ENCODE results near the gene CENPP.

The CENPP gene

DNA sequence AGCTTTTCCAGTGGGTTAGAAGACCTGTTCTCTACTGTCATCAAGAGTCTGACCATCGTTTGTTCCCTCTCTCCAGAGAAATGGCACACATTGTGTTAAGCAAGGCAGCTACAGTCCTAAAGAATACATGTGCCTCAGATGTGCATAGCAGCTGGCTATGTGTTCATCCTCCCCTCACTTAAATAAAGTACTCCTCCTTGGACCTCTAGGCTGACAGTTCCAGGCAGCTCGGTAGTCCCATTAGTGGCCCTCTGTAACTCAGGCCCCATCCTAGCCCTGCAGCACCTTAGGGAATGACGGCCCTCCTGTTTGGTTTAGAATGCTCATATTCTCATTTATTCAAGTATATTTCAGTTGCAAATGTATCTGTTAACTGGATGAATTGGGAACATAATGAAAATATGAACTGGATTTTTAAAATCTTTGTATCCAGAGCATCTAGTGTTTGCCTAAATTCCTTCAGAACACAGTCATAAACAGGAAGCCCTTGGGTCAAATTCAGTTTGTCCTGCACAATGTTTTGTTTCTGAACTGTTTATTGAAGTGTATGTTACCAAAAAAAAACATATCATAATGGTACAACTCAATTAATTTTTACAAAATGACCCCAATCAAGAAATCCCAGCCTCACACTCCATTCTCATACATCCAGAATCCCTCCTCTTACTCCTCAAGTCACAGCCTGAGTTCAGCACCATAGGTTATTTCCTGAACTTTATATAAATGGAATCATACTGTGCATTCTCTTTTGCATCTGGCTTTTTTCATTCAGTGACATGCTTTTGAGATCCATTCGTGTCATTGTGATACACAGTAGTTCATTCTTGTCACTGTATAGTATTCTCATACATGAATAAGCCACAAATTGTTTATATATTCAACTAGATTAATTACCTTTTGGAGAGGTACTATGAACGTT is 158.1 kb downstream of the CENPP start:
- DNase-seq: no peak

DNA sequence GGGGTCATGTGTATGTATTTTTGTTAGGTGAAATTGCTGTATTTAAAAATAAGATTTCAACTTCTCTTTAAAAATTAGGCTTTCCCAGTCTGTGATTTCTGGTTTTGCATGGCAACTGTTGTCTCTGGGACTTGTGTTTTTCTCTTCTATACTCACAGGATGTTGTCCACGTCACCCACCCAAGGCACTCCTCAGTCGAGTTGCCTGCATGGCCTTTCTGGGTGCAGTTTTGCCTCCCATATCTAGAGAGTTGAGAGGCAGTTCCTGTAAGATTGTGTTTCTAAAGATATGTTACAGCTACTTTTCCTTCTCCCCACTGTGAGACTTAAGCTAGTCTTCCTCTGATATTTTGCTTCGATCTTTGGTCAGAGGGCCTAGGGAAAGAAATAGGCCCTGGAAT is 158.8 kb downstream of the CENPP start:
- no peak for DNase-seq

DNA sequence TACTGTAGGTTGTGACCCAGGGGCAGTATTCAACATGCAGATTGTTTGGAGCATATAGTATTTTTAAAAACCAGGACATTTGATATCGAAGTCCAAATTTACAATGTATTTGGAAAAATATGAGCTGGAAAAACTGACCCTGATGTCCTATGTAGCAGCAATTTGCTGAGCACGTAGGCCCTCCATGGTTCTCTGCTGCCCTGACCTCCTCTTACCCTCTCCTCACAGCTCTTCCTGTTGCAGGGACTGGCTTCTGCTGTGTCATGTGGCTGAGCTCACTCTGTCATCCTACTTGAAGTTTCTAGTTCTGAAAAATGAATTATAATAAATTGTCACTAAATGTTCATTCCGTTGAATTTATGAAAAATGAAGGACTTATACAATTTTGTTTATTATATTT is 160.6 kb downstream of the CENPP start:
- no peak for DNase-seq

DNA sequence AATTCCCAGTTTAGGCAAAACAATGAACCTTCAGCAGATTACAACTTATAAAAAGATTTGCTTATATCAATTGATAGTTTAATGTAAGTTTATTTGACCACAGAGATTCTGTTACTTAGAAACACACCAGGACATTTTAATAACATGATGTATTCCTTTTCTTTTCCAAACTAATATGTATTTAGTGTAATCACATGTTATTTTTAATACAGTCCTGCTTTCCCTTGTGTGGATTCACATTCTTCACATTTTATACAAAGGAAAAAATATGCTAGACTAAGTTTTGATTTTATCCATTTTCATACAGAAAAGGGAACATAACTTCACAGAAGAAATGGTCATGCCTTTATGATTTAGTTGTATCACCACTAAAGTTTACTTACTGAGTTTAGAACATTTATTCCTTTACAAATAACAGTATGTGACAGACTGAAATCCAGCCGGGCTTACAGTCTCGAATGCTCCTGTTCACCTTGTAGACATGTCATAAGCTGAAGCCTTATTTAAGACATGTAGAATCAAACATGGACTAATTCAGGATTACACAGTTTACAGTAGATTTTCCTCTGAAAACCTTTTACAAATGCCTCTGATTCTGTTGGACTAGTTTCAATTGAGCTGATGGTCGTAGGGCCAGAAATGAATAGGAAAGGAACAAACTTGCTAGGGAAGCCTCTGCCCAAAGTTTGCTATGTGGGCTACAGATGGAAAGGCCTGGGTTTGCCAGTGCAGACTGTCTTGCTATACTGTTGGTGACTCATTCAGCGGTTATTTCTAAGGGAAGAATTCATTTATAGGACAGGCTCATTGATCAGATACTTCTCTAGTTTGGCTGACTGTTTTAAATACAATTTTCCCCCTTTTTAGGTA is 163.2 kb downstream of the CENPP start:
- no peak for DNase-seq

DNA sequence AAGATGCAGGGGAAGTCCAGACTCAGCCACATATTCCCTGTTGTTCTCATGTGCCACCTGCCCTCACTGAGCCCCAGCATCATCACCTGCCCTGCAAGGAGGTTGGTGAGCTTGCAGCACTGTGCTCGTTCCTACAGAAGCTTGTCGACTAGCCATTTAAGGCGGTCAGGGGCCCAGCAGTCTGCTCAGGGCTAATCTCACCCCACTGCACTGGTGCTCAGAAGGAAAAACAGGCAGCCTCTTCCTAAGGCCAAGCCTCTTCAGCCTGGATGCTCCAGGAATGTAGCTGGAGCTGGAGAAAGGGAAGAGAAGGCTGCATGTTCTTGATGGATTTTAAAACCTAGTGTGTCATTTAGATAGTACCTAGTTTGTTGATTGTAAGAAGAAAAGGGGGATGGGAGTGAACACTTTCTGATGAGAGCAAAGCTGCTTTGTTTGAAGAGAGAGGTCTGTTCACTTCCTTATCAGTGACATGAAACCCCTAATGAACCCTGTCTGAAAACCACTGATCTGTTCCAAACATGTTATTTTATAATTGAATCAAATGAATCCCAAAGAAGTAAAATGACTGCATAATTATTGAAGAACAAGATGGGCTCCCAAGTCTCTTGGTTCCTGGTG is 167.1 kb downstream of the CENPP start:
- no peak for DNase-seq

DNA sequence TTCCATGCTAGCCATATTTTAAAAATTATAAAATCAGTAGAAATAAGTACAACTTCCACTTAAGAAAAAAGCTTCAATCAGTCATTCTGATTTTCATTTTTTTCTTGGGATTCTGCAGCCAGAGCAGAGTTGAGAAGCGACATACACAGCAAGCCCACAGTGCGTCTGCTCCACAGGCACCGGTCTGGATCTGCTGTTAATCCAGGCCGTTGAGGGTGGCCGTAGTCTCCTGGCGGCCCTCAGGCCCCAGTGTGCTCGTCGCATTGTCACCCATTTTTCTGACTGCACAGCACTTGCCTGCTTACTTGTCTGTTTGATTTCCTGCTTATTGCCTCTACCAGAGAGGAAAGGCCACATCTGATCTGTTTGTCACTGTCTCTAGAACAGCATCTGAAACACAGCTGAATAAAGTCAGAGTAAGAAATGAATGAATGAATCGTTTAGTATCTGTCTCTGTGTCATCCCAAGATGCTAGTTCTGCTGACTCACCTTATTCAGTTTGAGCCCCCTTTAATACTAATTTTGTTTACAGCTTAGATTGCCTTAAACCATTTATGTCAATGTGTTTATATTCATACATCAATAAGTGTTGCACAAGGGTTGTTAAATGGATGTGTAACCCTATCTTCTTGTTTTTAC is 168.1 kb downstream of the CENPP start:
- DNase-seq: no peak

DNA sequence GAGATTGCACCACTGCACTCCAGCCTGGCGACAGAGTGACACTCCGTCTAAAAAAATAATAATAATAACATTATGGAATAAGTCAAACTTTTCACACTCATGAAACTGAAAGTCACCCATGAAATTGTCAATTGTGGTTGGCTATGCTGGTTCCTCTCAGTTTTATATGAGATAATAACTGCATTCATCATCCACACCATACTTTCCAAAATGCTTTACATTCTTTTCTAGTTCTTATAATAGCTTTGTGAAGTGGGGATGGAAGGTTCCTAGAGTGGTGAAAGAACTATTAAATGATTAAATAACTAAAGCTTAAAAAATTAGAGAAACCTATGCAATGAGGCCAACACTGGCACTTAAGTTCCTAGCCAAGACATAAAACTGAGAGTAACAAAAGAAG is 169.1 kb downstream of the CENPP start:
- no peak for DNase-seq

DNA sequence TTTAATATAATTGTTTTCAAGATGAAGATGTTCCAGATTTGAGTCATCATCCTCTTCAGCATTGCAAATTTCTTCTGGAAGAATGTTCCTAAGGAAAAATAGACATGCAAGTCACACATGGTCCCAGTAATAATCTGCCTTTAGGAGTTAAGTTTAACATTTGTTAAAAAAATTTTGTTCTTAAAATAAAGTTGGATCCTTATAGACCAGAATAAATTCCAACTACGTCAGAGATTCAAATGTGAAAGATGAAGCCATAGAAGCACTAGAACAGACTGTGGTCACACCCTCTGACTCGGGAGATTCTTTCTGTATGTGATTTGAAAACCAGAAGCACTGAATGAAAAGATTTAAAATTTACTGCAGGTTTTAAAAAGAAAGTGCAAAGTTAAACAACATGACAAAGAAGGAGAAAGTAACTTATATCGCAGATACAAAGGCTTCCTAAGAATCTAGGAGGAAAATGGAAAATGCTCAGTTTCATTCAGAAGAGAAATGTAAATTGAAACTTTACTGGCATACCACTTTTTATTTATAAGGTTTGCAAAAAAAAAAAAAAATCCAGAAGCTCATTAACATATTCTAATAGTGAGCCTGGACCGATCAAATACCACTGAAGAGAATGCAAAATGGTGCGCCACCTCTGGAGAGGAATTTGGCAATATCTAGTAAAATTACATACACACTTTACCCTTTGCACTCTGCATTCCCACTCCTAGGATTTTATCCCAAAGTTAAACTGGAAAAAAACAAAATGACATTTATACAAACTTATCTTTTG is 170.8 kb downstream of the CENPP start:
- no peak for DNase-seq

DNA sequence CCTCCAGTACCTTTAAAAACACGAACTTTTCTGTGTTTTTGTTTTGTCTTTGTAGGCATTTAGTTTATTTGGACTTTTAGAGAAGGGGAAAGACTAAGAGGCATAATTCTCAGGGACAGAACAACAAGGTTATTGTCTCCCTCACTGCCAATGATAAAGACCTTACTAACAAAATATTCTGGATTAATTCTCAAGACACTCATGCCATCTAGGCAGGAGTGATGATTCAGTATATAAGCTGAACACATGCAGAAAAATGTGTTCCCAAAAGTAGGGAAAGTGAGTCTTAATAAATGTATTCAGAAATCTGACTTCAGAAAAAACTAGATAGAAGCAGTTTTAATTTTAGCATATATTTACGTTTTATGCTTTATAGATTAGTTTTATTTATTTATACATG is 173.9 kb downstream of the CENPP start:
- DNase-seq: no peak

DNA sequence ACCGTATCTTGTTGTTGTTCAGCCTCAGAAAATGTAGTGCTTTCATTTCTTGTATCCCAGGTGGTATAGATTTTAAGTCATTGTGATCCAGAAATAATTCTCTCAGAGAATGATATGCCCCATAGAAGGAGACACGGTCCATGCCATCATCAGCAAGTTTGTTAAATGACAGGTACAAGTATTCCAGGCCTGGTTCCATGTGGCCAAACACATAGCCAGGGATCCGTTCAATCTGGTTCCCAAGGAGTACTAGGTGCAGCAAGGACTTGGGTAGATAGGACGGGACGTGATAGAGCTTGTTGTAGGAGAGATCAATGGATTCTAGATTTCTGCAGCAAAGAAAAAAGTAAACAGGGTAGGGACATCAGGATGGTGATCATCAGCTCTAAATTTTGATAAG is 175.0 kb downstream of the CENPP start:
- DNase-seq: no peak

DNA sequence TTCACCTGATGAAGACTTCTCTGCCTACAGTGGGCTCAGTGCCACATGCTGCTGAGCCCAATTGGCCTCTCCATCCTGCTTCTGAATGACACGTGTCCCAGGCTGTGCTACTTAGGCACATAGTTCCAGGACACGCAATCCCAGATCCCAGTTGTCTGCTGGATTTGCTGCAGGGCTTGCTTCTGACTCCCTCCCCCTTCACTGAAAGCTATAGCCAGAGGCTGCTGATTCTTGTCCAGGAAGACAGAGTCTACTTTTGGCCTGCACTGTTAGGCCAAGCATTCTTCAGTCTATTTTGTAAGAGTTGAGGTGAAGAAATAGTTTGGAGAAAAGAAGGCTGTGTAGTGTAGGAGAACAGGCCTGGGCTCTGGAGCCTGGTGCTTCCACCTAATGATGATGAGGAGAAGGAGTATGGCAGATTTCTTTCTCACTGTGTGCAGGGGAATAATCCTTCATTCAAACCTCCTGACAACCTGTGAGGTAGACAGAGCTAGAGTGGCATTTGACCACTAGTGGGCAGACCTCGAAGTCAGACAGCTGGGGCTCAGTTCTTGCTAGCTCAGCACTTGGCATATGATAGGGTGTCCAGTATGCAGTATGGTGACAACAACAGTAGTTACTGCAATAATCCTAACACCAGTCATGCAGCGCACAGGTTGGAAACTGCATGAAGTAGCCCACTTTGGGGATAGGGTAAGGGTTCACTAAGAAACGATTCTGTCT is 176.1 kb downstream of the CENPP start:
- DNase-seq: no peak

DNA sequence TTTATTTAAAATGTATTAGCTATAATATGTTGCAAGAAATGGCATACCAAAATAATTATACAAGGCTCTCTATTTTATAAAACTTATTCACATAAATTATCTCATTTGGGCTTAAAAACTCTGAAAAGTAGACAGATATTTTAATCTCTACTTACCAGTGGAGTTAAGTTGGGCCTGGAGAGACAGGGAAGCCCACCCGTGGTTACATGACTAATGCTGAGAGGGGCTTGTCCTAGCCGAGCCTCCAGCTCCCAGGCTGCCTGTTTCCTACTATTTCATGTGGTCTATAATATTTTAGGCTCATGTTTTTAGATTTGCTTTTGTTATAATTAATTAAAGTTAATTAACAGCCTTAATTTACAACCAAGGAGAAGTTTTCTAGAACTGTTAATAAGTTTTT is 177.4 kb downstream of the CENPP start:
- DNase-seq: no peak

DNA sequence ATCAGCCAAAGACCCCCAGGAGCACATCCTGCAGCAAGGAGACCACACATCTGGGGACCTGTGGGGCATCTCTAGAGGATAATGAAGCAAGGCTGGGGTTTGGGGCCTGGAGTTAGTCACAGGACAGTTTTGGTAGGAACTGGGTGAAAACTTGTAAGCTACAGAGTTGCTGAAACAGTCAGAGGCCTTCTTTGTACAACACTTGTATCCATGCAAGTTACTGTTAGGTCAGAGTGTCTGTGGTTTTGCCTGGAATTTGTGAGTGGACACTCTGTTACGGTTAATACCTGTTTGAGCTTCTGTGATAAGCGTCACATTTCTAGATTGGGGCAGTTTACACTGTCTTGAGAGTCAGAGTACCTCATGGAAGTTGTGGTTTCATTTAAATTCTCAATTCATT is 179.1 kb downstream of the CENPP start:
- no peak for DNase-seq

DNA sequence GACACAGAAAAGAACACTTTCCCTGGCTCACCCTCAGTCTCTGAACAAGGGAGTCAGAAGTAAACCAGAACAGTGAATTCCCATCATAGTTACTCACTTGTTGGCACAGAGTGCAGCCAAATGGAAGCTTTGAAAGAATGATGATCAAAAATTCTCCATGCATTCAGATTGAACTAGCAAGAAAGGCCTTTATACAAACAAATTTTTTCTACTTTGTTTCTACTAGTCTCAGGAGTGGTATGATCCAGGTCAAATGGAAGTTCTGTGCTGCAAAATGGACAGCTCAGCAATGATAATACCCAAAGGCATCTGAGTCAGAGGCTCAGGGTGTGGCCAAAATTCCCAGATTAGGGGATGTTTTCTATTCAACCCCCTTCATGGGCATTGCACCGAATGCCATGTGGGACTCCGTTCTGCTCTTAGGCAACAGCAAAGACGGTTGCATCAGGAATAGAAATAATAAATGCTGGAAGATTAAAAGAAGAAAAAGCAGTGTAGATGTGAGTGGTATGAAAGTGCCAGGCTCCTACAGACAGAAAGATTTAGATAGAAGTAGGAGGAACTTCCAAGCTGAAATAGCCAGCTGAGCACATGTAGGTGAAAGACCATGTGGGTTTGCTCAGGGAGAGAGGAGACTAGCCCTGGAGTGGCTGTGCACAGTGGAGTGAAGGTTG is 180.6 kb downstream of the CENPP start:
- DNase-seq: no peak

DNA sequence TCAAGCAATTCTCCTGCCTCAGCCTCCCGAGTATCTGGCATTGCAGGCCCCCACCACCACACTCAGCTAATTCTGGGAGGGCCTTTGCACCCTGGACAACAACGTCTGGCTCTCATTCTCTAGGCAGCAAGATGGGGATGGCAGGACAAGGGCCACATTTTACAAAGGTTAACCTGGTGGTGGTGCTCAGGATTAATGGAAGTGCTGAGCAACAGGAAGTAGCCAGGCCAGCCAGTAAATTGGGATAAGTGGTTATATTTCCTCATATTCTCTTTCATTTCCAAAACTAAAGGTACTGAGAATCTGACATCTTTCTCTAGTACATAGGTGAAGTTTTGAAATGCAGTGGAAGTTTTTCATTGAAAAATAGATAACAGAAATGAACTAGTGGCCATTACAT is 181.3 kb downstream of the CENPP start:
- DNase-seq: no peak

DNA sequence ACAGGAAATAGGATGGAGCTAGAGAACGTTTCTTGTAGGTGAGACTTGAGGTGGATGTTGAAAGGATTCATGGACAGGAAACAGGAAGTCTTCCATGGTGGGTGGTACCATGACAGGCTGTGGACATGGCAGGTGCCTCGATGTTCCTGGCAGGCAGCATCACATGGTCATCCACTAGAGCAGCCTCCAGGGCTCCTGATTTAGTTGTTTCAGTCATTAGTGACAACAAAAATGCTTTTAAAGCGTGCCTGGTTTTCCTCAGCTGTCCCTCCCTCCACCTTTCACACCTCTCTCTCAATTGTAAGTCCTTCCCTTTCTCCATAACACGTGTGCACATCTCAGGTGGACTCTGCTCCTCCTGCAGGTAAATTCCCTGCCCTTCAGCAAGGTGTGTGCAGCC is 181.7 kb downstream of the CENPP start:
- no peak for DNase-seq

DNA sequence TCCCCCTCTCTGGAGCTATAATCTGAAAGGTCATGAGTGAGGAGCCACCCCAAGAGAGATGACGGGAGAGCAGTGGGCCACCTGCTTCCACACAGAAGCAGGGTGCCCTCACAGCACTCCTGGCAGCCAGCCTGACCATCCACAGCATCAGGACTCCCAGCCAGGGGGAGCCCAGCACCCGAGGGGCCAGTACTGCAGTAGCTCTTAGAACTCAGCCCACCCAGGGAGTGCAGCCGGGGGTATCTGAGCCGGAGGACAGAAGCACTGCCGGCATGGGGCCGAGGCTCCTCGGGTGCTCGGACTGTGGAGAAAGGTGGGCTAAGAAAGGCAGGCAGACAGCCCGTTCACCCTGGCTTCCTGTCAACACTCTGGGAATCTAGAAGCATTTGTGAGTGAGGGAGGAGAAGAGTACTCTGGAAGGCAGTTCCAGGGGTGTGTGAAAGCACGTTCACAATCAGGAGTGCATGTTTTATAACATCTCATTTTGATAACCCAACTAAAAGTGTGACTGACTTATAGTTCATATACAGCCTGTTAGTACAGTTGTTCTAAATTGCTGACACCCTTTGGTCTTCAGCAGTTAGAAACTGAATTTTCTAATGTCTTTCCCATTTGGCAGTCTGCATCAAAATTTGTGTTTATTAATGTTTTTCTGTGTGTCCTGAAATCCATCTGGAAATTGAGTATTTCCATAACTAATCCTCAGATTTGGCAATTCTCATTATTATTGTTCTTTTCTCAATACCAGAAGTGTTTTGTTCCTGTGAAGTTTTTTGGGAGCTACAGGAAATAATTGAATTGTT is 182.5 kb downstream of the CENPP start:
- no peak for DNase-seq

DNA sequence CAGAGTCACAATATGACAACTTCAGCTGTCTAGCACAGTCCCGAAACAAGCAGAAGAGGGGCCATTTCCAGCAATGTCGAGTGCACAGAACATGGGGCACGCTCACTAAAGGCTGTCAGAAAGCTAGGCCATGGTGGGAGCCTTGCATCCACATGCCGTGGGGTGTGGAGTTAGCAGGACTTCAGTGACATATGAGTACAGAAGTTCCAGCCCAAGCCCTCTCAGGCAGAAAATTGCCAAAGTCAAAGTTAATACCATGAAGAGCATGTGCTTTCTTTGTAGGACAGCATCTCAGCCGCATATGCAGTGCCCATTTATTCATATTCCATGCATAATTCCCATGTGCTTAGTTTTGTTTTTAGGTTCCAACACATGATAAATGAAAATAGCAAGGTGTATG is 183.3 kb downstream of the CENPP start:
- DNase-seq: no peak

DNA sequence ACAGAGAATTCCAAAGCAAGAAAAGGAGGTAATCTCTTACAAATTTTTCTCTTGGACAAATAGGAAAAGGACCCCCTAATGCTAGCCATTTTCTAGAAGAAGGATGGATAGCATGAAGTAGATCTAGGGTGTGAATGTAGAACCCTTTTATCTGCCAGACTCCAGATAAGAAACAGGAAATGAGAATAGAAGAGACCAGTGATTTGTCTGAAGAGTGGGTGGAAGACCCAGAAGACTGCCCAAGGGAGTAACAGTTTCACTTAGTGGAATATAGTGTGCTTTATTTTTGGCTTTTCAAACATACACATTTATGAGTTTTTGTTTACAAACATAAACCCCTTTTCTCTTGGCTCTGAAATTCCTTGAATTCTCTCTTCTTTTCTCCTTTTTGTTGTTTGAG is 185.0 kb downstream of the CENPP start:
- no peak for DNase-seq

DNA sequence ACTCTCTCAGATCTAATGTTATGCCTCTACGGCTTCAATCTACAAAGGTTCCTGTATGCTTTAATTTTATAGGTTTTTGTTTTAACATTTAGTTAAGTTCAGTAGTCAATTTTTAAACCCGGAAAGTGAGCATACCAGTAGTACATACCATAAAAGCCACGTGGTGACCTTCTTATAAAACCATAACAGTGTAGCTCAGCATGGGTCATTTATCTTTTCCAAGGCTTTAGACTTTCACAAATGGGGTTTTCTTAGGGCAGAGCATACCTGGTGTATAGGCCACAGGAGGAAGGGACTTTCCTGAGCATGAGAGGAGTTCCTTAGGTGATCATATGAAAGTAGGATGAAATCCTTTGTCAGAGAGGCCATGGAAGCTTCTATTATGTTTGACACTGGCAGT is 186.9 kb downstream of the CENPP start:
- no peak for DNase-seq
